Stimulated activated CD4-positive, alpha-beta T cell treated with anti-CD3 and anti-CD28 coated beads, Interleukin-2, amount 100 ng/mL, for 4 hours (primary cell): ENCODE measurements around the gene TMEM134.
A peak's percentile ranks its signal among the peaks of the same experiment; 100 is the strongest.
"Not testable (repeated sequence)": the region's sequence is repeated elsewhere in the genome, so short reads cannot be mapped to it uniquely, and the experiment has no call there.

Experiments used
- DNase-seq: peaks from one replicate; pipeline ENCODE4 v3.0.0-alpha.2; 2020; ENCODE audit warnings: low read depth

Gene TMEM134

DNA sequence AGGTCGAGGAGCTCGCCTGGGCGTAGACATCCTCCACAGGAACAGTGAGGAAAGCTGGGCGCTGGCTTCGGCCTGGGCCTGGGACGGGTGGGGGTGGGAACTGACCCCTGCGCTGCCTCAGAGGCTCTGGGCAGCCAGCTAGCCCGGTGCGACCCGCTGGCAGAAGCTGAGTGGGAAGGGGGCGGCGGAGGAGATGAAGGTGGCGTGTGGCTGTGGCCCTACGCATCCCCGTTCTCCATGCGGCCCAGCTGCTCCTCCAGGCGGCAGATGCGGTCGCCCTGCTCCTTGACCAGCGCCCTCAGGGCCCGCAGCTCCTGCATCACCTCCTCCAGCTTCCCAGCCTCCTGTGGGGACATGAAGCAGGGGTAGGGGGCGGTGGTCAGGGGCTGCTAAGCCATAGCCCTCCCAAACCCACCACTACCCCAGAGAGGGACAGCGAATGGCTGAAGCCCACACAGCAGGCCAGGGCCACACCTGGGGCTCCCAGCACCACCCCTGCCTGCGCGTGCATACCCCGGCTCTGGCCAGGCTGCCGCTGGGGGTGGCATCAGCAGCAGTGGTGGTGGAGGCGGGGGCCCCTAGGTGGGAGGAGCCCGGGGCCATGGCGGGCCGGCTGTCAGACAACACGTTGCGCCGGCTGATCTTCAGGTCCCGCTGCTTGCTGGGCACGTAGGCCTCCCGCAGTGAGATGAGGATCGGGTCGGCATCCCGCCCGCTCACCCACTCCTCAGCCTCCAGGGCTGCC is 30.7 kb downstream of the TMEM134 start:
- peak; percentile 63 for DNase-seq

DNA sequence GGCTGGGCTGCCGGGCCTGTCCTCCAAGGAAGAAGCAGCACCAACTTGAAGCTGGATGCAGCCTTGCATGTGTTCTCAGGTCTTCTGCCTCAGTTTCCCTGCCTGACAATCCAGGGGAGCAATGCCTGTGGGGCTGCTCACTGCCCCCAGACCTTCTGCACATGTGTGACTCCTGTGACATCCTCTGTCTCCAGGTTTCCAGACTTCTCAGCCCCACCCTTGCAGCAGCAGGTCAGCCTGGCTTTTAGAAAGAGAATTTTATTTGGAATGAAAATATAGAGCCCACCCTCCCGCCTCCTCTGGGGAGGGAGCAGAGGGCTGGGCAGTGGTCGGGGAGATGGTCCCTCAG is 31.3 kb downstream of the TMEM134 start:
- DNase-seq: no peak

DNA sequence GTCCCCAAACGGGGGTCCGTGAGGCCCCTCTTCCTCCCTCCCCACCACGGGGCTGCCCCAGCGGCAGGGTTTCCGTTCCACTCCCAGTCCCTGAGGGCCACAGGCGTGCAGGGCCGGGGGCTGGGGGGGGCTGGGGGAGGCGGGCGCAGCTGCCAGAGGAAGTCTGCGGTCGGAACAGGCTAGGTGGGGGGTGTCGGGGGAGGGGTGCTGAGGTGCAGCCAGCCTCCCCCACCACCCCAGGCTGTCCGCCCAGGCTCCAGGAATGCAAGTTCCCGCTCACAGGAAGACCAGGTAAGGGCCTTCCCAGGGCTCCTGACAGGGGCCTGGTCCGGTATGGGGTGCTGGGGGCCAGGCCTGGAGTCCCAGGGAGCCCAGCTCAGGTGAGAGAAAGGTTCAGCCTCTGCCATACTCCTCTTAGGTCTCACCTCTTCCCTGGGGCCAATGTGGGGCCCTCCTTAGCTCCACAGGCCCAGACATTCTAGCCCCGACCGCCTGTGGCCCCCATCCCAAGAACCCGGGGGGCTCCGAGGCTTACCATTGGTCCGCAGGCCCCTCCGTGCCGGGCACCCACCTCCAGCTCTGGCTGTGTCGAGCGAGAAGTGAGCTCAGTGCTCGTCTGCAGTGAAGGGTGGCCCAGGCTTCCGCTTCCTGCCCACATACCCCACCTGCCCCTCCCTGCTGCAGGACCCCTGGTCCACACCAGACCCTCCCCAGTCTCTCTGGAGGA is 31.8 kb downstream of the TMEM134 start, which contains the start of gene PTPRCAP:
Gene PTPRCAP (minus strand): TSS at position 601 of the 727 bp plus-strand sequence. CDS start 63 bp downstream, at position 538.
- peak; percentile 62 for DNase-seq

DNA sequence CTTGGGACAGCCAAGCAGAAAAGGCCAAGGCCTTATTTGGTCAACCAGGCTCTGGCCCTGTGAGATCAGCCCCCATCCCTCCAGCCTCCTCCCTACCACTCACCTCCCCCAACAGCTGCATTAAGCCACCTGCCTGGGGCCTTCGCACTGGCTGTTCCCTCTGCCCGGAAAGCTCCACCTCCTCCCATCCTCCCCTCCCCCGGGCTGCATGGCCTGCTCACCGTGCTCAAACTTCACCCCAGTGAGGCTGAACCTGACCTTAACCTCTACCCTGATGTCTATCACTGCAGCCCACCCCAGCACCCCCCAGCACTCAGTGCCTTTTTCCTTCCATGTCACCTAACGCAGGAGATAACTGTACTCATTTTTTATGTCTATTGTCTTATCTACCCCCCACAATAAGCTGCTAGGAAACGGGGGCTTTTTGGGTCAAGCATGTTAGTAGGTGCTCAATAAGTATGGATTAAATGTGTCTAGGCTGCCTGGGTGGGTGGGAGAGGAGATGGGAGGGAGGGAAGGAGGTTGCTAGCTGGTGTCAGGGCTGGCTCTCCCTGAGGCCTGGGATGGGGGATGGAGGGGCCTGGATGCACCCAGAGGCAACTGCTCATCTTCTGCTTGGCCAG is 32.5 kb downstream of the TMEM134 start:
- peak; percentile 58 for DNase-seq

DNA sequence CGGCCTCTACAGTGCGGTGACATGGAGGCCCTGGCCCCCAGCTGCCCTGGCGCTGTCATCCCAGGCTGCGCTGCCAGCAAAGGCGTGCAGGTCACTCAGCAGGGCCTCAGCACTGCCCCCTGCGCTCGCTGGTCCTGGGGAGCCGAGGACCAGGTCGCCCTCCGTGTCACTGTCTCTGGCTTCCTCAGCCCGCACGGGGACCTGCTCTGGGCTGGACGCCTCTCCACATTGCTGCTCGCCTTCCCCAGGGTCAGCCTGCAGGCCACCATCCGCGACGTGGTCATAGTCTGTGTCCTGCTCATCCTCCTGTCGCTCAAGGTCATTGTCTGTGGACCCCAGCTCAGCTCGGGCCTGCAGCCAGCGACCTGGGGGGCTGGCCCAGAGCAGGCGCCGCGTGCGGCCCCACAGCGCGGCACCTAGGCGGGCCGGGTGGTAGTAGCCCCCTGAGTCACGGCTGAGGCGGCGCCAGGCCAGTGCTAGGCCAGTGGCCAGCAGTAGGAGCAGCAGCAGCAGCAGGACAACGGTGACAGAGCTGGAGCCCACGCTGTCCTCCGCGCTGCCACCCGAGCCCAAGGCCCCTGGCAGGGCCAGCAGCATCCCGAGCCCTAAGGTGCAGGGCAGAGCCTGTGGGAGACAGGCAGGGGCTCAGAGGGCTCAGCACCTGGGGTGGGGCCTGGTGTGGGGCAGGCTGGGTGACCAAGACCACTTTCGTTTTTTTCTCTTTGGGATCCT is 33.2 kb downstream of the TMEM134 start:
- no peak for DNase-seq

DNA sequence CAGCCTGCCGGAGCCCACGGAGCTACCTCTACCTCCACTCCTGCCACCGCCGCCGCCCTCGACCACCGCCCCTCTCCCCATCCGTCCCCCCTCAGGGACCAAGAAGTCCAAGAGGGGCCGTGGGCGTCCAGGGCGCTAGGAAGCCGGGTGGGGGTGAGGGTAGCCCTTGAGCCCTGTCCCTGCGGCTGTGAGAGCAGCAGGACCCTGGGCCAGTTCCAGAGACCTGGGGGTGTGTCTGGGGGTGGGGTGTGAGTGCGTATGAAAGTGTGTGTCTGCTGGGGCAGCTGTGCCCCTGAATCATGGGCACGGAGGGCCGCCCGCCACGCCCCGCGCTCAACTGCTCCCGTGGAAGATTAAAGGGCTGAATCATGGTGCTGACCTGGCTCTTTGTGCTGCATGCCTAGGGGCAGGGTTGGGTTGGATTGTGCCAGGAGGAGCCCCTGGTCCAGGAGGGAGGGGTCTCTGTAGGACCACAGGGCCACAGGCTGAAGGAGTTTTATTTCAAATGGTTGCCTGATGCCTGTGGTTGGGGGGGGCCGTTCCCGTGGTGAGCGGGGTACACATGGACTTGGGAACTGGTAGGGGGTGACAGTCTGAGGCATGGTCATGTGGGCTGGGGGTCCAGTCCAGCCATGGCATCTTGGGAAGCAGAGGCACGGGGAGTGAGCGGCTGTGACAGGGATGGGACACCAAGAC is 33.9 kb downstream of the TMEM134 start:
- DNase-seq: no peak

DNA sequence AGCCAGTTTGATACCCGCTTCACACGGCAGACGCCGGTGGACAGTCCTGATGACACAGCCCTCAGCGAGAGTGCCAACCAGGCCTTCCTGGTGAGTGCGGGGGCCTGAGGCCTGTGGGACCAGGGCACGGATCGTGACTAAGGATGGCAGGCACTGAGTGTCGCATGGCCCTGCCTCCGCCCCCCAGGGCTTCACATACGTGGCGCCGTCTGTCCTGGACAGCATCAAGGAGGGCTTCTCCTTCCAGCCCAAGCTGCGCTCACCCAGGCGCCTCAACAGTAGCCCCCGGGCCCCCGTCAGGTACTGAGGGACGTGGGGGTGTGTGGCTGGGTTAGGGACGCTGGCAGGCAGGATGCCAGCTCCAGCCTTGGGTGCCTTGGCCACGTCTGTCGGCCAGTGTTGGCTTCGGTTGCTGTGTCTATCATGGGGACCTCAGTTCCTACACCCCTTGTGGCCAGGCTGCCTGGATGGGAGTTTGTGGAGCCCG is 34.6 kb downstream of the TMEM134 start:
- no peak for DNase-seq

DNA sequence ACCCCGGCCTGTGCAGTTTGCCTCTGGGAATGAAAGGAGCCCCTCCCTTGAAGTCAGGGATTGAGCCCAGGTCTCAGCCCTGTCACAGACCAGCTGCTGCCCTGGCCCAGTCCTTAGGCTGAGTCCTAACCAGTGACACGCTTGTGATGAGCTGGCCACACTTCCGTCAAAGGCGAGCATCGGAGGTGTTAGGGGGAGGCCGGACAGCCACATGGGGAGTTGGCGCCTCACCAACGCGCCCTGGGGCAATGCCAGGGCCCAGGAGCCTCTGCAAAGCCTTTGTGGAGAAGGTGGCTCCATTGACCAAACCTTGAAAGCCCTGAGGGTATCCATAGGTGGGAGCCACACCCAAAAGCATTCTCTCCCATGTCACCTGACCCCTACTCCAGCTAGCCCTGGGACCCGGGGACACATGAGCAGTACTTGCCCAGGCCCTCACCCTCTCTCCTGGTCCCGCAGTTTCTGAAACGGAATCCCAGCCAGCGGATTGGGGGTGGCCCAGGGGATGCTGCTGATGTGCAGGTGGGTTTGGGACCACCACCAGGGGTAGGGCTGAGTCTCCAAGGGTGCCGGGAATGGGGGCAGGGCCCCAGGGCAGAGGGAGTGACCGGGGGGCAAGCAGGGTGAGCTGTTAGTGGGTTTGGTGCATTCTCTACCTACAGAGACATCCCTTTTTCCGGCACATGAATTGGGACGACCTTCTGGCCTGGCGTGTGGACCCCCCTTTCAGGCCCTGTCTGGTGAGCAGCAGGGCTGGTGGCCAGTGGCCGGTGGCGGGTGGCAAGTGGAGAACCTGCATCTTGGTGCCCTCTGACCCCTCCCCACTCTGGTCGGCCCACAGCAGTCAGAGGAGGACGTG is 35.3 kb downstream of the TMEM134 start:
- no peak for DNase-seq

DNA sequence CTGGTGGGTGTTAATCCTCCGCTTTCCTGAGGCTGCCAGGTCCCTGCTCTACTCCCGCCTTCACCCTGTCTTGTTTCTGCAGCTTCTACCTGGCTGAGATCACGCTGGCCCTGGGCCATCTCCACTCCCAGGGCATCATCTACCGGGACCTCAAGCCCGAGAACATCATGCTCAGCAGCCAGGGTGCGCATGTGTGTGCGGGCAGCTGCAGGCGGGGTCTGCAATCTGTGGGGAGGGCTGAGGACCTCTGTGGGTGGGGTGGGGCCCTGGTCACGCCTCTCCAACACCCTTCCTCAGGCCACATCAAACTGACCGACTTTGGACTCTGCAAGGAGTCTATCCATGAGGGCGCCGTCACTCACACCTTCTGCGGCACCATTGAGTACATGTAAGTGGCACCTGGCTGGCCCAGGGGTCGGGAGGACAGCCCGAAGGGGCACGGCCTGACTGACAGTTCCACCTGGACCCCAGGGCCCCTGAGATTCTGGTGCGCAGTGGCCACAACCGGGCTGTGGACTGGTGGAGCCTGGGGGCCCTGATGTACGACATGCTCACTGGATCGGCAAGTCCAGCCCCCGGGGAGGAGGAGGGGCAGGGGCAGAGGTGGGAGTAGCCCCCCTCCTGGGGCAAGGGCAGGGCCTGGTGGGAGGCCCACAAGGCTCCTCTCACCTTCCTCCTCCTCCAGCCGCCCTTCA is 36.2 kb downstream of the TMEM134 start:
- no peak for DNase-seq

DNA sequence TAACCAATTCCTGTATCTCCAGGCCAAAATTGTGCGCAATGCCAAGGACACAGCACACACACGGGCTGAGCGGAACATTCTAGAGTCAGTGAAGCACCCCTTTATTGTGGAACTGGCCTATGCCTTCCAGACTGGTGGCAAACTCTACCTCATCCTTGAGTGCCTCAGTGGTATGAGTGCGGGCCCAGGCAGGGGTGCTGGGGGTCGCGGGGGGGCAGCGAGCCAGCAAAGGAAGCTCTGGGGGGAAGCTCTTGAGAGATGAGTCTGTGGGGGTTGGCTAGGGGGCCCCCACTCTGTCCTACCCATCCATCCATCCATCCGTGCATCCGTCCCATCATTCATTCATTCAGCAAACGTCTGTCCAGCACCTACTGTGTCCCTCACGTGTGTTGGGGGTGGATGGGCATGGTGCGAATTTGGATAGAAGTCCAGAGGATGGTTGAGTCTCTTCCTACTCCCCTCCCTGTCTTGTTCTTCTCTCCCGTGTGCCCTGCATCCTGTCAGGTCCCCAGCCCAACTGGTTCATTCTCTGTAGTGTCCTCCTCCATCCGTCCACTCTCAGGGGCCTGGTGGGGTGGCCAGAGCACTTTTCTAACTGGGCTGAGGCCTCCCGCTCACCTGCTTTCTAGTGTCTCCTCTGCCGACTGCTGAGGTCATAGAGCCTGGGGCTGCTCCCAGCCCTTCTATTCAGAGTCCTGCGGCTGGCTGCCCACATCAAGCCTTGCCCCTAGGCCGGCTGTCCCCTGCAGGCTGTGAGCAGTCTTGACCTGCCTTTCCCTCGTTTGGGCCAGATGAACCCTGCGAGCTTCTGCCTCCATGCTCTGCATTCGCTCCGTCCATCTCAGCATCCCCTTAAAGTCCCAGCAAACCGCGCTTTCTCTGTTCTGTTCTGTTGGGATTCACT is 37.5 kb downstream of the TMEM134 start:
- DNase-seq: no peak

DNA sequence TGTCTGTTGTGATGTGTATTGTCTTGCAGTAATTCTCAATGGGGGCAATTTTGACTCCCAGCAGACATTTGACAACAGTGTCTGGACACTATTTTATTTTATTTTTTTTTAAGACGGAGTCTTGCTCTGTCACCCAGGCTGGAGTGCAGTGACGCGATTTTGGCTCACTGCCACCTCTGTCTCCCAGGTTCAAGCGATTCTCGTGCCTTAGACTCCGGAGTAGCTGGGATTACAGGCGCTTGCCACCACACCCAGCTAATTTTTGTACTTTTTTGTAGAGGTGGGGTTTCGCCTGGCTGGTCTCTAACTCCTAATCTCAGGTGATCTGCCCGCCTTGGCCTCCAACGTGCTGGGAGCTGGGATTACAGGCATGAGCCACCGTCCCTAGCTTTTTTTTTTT is 39.3 kb downstream of the TMEM134 start:
- no peak for DNase-seq

DNA sequence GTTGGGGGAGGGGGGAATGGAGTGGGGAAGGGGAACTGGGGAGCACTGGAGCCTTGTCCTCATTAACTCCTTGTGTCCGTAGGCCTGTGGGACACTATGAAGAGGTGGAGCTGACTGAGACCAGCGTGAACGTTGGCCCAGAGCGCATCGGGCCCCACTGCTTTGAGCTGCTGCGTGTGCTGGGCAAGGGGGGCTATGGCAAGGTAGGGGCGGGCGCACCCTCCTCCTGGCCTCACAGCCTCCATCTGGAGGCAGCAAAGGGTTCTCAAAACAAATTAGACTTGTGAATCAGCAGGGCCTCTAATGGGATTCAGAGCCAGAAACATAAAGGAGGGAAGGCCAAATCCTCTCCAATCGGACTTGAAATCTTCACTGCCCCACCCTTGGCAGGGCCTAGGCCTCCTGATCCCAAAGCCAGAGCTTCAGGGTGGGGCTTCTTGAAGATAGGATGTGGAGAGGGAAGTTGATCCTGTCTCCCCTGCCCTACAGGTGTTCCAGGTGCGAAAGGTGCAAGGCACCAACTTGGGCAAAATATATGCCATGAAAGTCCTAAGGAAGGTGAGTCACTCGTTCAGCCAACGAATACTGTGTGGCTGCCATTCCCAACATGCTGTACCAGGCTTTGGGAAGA is 39.9 kb downstream of the TMEM134 start:
- no peak for DNase-seq

DNA sequence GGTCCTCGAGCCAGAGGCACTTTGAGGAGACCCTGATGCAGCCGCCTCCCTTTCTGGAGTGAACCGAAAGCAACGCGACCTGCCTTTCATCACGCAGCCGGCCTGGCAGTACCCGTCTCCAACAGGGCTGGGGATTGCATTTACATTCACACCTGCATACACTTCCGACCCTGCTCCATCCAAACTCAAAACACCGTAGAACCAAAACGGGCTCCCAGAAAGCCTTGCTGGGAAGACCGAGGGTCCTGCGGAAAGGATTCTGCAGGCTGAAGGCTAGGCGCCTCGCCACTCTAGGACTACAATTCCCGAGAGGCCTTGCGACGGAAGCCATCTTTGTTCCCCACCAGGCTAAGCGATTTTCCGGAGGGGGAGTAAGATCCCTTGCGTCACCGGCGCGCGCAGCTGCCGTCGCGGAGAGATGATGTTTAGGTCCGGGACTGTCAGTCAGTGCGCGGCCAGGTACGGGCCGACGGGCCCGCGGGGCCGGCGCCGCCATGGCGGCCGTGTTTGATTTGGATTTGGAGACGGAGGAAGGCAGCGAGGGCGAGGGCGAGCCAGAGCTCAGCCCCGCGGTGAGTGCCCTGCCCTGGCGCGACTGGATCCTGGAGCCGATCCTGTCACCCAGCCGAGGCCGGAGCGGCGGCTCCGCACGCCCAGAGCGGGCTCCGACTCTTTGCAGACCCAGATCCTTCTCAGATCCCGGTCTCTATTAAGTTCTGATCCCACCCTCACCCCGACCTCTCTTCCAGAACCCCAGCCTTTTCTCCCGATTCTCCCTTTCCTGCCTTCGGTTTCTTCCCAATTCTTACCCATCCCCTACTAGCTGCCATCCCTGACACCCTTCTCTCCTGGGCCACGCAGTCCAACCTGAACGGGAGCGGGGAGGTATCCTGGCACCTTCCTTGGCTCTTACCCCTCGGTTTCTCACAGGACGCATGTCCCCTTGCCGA is 40.7 kb downstream of the TMEM134 start, which contains the start of gene RPS6KB2:
Gene RPS6KB2 (plus strand): TSS at position 443 of the 950 bp plus-strand sequence. CDS start 52 bp downstream, at position 495.
- DNase-seq: peak; percentile 98

DNA sequence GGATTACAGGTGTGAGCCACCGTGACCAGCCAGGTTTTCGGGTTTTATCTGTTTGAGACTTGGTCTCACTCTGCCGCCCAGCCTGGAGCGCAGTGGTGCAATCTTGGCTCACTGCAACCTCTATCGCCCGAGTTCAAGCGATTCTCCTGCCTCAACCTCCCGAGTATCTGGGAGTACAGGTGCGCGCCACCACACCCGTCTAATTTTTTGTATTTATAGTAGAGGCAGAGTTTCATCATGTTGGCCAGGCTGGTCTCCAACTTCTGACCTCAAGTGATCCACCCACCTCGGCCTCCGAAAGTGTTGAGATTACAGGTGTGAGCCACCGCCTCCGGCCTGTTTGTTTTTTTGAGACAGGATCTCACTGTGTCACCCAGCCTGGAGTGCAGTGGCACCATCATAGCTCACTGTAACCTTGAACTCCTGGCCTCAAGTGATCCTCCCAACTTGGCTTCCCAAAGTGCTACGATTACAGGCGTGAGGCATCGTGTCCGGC is 41.6 kb downstream of the TMEM134 start:
- DNase-seq: not testable (repeated sequence)

DNA sequence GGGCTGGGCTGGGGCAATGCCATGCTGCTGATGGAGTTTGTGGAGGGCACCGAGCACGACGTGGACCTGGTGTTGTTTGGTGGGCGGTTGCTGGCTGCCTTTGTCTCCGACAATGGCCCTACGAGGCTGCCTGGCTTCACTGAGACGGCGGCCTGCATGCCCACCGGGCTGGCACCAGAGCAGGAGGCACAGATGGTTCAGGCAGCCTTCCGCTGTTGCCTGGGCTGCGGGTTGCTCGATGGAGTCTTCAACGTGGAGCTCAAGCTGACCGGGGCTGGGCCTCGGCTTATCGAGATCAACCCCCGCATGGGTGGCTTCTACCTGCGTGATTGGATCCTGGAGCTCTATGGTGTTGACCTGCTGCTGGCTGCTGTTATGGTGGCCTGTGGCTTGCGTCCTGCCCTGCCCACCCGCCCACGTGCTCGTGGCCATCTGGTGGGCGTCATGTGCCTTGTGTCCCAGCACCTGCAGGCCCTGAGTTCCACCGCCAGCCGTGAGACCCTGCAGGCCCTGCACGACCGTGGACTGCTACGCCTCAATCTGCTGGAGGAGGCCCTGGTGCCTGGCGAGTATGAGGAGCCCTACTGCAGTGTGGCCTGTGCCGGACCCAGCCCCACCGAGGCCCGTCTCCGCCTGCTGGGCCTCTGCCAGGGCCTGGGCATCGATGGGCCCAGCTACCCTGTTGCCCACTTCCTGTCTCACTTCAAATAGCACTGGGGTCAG is 45.0 kb downstream of the TMEM134 start:
- DNase-seq: no peak

DNA sequence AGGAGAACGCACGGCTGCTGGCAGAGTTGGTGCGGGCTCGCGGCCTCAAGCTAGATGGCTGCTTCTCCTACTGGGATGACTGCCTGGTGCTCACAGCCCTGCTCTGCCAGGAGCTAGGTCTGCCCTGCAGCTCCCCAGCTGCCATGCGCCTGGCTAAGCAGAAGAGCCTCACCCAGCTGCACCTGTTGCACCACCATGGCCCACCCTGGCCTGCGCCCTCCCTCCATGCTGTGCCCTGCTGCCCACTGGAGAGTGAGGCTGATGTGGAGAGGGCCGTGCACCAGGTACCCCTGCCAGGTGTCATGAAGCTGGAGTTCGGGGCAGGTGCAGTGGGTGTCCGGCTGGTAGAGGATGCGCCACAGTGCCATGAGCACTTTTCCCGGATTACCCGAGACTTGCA is 45.6 kb downstream of the TMEM134 start:
- DNase-seq: no peak
